ENCODE measurements around the gene CDK14.

GRCh38 chr7:90777886-90778285 is 181.8 kb downstream of the CDK14 start:
- TF ChIP-seq CTCF (IDR thresholded peaks at IDR 0.05; ENCODE audit: low read length) (no peak), EZH2 (IDR thresholded peaks at IDR 0.05; ENCODE audit: borderline replicate concordance, low read length) (no peak)
